SK-N-SH treated with all-trans-retinoic acid at 6 μM for 48 hours (cell line): Measurements from ENCODE around the gene EMC8.

Experiments used
- ATAC-seq: fragments of 200-7000 bp; cut with Tn5 transposase; 3 replicates; pipeline ENCODE4 v1.9.1; 2020; ENCODE audit warnings: mild to moderate bottlenecking, moderate library complexity
- ARNTL ChIP-seq: fragments of 450-650 bp; formaldehyde crosslinking; IDR thresholded peaks from 2 replicates; pipeline ENCODE4 v1.5.0; 2020; ENCODE audit warnings: low read depth, mild to moderate bottlenecking, moderate library complexity, borderline replicate concordance
- BACH2 ChIP-seq: fragments of 250-450 bp; sonication (Bioruptor Pico); IDR thresholded peaks from 2 replicates; pipeline ENCODE4 v1.9.0; 2021; ENCODE audit warnings: mild to moderate bottlenecking, borderline replicate concordance
- CREB5 ChIP-seq: fragments of 250-450 bp; sonication (Bioruptor Pico); IDR thresholded peaks from 2 replicates; pipeline ENCODE4 v1.5.1; 2020; ENCODE audit warnings: low read depth, mild to moderate bottlenecking, moderate library complexity
- CSDC2 ChIP-seq: fragments of 250-450 bp; sonication (Bioruptor Pico); IDR thresholded peaks from 2 replicates; pipeline ENCODE4 v1.5.0; 2020; ENCODE audit warnings: mild to moderate bottlenecking, moderate library complexity
- CSRNP3 ChIP-seq: fragments of 250-450 bp; sonication (Bioruptor Pico); IDR thresholded peaks from 2 replicates; pipeline ENCODE4 v1.5.1; 2021; ENCODE audit warnings: mild to moderate bottlenecking, moderate library complexity
- ESRRG ChIP-seq: fragments of 250-450 bp; sonication (Bioruptor Pico); IDR thresholded peaks from 2 replicates; pipeline ENCODE4 v1.6.1; 2021; ENCODE audit warnings: mild to moderate bottlenecking
- GLIS3 ChIP-seq: fragments of 250-450 bp; sonication (Bioruptor Pico); IDR thresholded peaks from 2 replicates; pipeline ENCODE4 v1.5.0; 2020; ENCODE audit warnings: mild to moderate bottlenecking, moderate library complexity
- ISL1 ChIP-seq: fragments of 250-450 bp; sonication (Bioruptor Pico); IDR thresholded peaks from 2 replicates; pipeline ENCODE4 v2.1.2; 2022; ENCODE audit warnings: mild to moderate bottlenecking, moderate library complexity
- OSR1 ChIP-seq: fragments of 250-450 bp; sonication (Bioruptor Pico); IDR thresholded peaks from 2 replicates; pipeline ENCODE4 v1.8.0; 2022; ENCODE audit warnings: moderate library complexity, mild to moderate bottlenecking, inconsistent platforms
- PATZ1 ChIP-seq: fragments of 250-450 bp; sonication (Bioruptor Pico); IDR thresholded peaks from 2 replicates; pipeline ENCODE4 v1.8.0; 2020; ENCODE audit warnings: mild to moderate bottlenecking, moderate library complexity, borderline replicate concordance
- POU6F1 ChIP-seq: fragments of 250-450 bp; sonication (Bioruptor Pico); IDR thresholded peaks from 2 replicates; pipeline ENCODE4 v1.8.0; 2021; ENCODE audit warnings: low read depth, mild to moderate bottlenecking, moderate library complexity, borderline replicate concordance
- PPARA ChIP-seq: fragments of 250-450 bp; sonication (Bioruptor Pico); IDR thresholded peaks from 2 replicates; pipeline ENCODE4 v1.5.0; 2020; ENCODE audit warnings: mild to moderate bottlenecking, borderline replicate concordance
- RARB ChIP-seq: fragments of 250-450 bp; sonication (Bioruptor Pico); IDR thresholded peaks from 2 replicates; pipeline ENCODE4 v1.8.0; 2021; ENCODE audit warnings: mild to moderate bottlenecking, moderate library complexity
- SNAI2 ChIP-seq: fragments of 250-450 bp; sonication (Bioruptor Pico); IDR thresholded peaks from 2 replicates; pipeline ENCODE4 v1.5.0; 2020; ENCODE audit warnings: mild to moderate bottlenecking, moderate library complexity
- TCF4 ChIP-seq: fragments of 250-450 bp; sonication (Bioruptor Pico); IDR thresholded peaks from 2 replicates; pipeline ENCODE4 v1.8.0; 2021; ENCODE audit warnings: mild to moderate bottlenecking, moderate library complexity, borderline replicate concordance
- TOX ChIP-seq: fragments of 250-450 bp; sonication (Bioruptor Pico); IDR thresholded peaks from 2 replicates; pipeline ENCODE4 v1.8.0; 2021; ENCODE audit warnings: mild to moderate bottlenecking, moderate library complexity, borderline replicate concordance
- TSHZ2 ChIP-seq: fragments of 250-450 bp; sonication (Bioruptor Pico); IDR thresholded peaks from 2 replicates; pipeline ENCODE4 v1.5.0; 2020; ENCODE audit warnings: mild to moderate bottlenecking, moderate library complexity
- ZC3H10 ChIP-seq: fragments of 250-450 bp; sonication (Bioruptor Pico); IDR thresholded peaks from 2 replicates; pipeline ENCODE4 v1.5.1; 2021; ENCODE audit warnings: mild to moderate bottlenecking, moderate library complexity
- ZFP3 ChIP-seq: fragments of 250-450 bp; sonication (Bioruptor Pico); IDR thresholded peaks from 2 replicates; pipeline ENCODE4 v1.5.0; 2020; ENCODE audit warnings: mild to moderate bottlenecking, moderate library complexity
- ZFP30 ChIP-seq: fragments of 450-650 bp; formaldehyde crosslinking; IDR thresholded peaks from 2 replicates; pipeline ENCODE4 v1.5.0; 2022; ENCODE audit warnings: mild to moderate bottlenecking, moderate library complexity
- ZNF565 ChIP-seq: fragments of 450-650 bp; formaldehyde crosslinking; conservative IDR thresholded peaks from 2 replicates; pipeline ENCODE4 v1.5.0; 2020; ENCODE audit warnings: low read depth, mild to moderate bottlenecking, moderate library complexity
- ZNF70 ChIP-seq: fragments of 450-650 bp; formaldehyde crosslinking; IDR thresholded peaks from 2 replicates; pipeline ENCODE4 v1.5.0; 2020; ENCODE audit warnings: mild to moderate bottlenecking, moderate library complexity
- ZNF8 ChIP-seq: fragments of 450-650 bp; formaldehyde crosslinking; IDR thresholded peaks from 2 replicates; pipeline ENCODE4 v1.5.0; 2020; ENCODE audit warnings: mild to moderate bottlenecking, moderate library complexity

The EMC8 gene

GRCh38 chr16:85781156-85781555 is 18.2 kb downstream of the EMC8 start (continued):
- TF ChIP-seq TSHZ2 (CRISPR knock-in tag): no peak

GRCh38 chr16:85780281-85780680 is 19.1 kb downstream of the EMC8 start:
- ATAC-seq: no peak
- TF ChIP-seq ZC3H10: no peak
- no peak for TF ChIP-seq ZNF8 (CRISPR knock-in tag)
- no peak for TF ChIP-seq ZNF565 (CRISPR knock-in tag)
- TF ChIP-seq ZFP30: no peak
- no peak for TF ChIP-seq CSRNP3 (CRISPR knock-in tag)
- TF ChIP-seq RARB (CRISPR knock-in tag): no peak
- TF ChIP-seq OSR1 (CRISPR knock-in tag): no peak
- TF ChIP-seq BACH2 (CRISPR knock-in tag): no peak
- no peak for TF ChIP-seq CREB5 (CRISPR knock-in tag)
- no peak for TF ChIP-seq PATZ1 (CRISPR knock-in tag)
- TF ChIP-seq ARNTL: no peak
- no peak for TF ChIP-seq TOX (CRISPR knock-in tag)
- no peak for TF ChIP-seq GLIS3 (CRISPR knock-in tag)
- TF ChIP-seq ZNF70 (CRISPR knock-in tag): no peak
- no peak for TF ChIP-seq SNAI2
- TF ChIP-seq ISL1 (CRISPR knock-in tag): no peak
- TF ChIP-seq POU6F1 (CRISPR knock-in tag): no peak
- TF ChIP-seq CSDC2: no peak
- TF ChIP-seq ESRRG (CRISPR knock-in tag): no peak
- TF ChIP-seq ZFP3 (CRISPR knock-in tag): no peak
- TF ChIP-seq, all 23 proteins: peak for 0

- ATAC-seq: no peak
- TF ChIP-seq PATZ1 (CRISPR knock-in tag) (no peak), ZC3H10 (no peak), CSDC2 (no peak), POU6F1 (CRISPR knock-in tag) (no peak), ZFP3 (CRISPR knock-in tag) (no peak), ISL1 (CRISPR knock-in tag) (no peak), CSRNP3 (CRISPR knock-in tag) (no peak), RARB (CRISPR knock-in tag) (no peak), ARNTL (no peak), TCF4 (no peak), PPARA (CRISPR knock-in tag) (no peak), SNAI2 (no peak), ZNF8 (CRISPR knock-in tag) (no peak), BACH2 (CRISPR knock-in tag) (no peak), GLIS3 (CRISPR knock-in tag) (no peak), ZFP30 (no peak), ZNF70 (CRISPR knock-in tag) (no peak)
These were observed 20.5 kb downstream of the EMC8 start for GRCh38 chr16:85778873-85779272.
